SJSA1 (cell line): ENCODE measurements around the gene HAPLN2. TPM values are rescaled to one million over a fixed set of nuclear protein-coding genes. Genes with fewer than 3 reads are reported as not detected.
"Not testable (repeated sequence)": the region's sequence is repeated elsewhere in the genome, so short reads cannot be mapped to it uniquely, and the experiment has no call there.

Experiments used
- DNase-seq, 2 experiments: peaks; one replicate each; pipeline ENCODE4 v3.0.0-alpha.2; 2015 to 2020; ENCODE audit warnings: low spot score in 2 of 2, low read depth in 1 of 2
- H3K27ac ChIP-seq: fragments of 250-450 bp; sonication (Bioruptor Pico); 2 replicates; pipeline ENCODE4 v1.5.1; 2020; ENCODE audit warnings: mild to moderate bottlenecking, moderate library complexity
- H3K27me3 ChIP-seq: fragments of 250-450 bp; sonication (Bioruptor Pico); replicated peaks from 2 replicates; pipeline ENCODE4 v1.5.1; 2020; ENCODE audit warnings: mild to moderate bottlenecking, moderate library complexity
- H3K36me3 ChIP-seq: fragments of 250-450 bp; sonication (Bioruptor Pico); 2 replicates; pipeline ENCODE4 v1.5.1; 2020; ENCODE audit warnings: mild to moderate bottlenecking
- H3K4me1 ChIP-seq: fragments of 250-450 bp; sonication (Bioruptor Pico); replicated peaks from 2 replicates; pipeline ENCODE4 v1.6.1; 2021; ENCODE audit warnings: mild to moderate bottlenecking
- H3K4me3 ChIP-seq: fragments of 250-450 bp; sonication (Bioruptor Pico); 2 replicates; pipeline ENCODE4 v1.5.1; 2020; ENCODE audit warnings: mild to moderate bottlenecking
- H3K9me3 ChIP-seq: fragments of 250-450 bp; sonication (Bioruptor Pico); replicated peaks from 2 replicates; pipeline ENCODE4 v1.5.1; 2020; ENCODE audit warnings: mild to moderate bottlenecking
- total RNA-seq: library from RNA; depleted of rRNA; stranded (reverse); fragments of >200 nt; shearing (Covaris generic); gene quantifications from 2 replicates; pipeline ENCODE4 v1.2.3, GENCODE V29; 2014

Gene HAPLN2
- total RNA-seq, 1 experiment from 2014 or later, result not detected

DNA sequence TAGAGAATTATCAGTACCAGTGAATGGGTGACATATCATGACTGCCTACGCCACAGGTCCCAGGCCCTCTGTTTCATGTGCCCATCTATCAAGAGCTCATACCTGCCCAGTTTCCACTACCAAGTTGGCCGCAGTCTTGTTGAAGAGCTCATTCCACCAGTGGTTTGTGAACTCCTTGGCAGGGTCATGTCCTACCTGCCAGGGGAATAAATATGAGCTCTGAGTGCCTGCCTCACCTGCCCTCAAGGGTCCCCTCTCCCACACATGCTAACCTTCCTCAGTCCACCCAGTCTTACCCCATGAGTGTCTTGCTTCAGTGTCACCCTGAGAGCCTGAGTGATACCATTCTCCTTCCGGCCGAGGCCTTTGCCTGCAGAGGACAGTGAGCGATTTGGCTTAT lies 21.1 kb upstream of the HAPLN2 start:
- peaks cover 61% of the 10 kb centered on the region for H3K36me3 ChIP-seq
- H3K4me1 ChIP-seq, result peaks cover 6% of the 10 kb centered on the region
- DNase-seq, result no peak
- no peak overlapping the region for H3K4me3 ChIP-seq
- H3K9me3 ChIP-seq, result no peaks in the 10 kb centered on the region
- no peaks in the 10 kb centered on the region for H3K27me3 ChIP-seq
- no peak overlapping the region for H3K27ac ChIP-seq

DNA sequence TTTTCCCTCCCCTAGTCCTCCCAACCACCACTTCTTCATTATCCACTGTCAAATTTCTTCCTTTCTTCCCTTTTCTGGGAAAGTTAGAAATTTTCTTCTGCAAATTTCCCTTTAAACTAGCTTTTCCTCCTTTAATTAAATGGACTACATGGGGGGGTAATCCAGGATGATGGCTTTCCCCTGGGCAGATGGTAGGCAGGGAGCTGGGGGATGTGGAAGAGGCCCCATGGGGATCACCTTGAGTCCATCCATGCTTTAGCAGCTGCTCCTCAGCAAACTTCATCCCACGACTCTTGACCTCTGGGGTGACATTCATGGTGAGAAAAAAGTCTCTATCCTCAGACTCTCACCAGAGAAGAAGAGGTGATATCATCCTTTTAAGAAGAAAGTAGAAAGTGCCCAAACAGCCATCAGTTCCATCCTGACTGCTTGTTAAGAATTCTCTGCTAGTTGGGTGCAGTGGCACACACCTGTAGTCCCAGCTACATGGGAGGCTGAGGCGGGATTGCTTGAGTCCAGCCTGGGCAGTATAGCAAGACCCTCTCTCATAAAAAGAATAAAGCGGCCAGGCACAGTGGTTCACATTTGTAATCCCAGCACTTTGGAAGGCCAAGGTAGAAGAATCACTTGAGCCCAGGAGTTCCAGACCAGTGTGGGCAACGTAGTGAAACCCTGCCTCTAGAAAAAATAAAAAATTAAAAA lies 20.3 kb upstream of the HAPLN2 start:
- no peak for DNase-seq
- H3K27ac ChIP-seq, result no peak overlapping the region
- peaks cover 6% of the 10 kb centered on the region for H3K4me1 ChIP-seq
- no peaks in the 10 kb centered on the region for H3K27me3 ChIP-seq
- no peak overlapping the region for H3K4me3 ChIP-seq
- no peaks in the 10 kb centered on the region for H3K9me3 ChIP-seq
- peaks cover 54% of the 10 kb centered on the region for H3K36me3 ChIP-seq

DNA sequence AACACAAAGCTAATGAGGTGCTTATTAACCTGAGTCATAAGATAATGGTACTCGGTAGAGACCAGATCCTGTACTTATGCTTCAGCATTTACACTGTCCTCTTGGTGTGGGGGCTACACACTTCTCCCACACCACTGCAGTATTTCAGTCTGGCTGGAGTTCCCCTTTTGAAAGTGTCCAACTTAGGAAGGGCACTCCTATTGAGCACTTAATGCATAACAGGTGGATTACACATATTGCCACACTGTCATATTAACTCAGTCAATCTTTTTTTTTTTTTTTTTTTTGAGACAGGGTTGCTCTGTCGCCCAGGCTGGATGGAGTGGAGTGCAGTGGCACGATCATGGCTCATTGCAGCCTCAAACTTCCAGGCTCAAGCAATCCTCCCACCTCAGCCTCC lies 19.4 kb upstream of the HAPLN2 start:
- Histone ChIP-seq H3K27me3 (no peaks in the 10 kb centered on the region), H3K36me3 (peaks cover 44% of the 10 kb centered on the region), H3K27ac (no peak overlapping the region), H3K4me3 (no peak overlapping the region), H3K4me1 (peaks cover 6% of the 10 kb centered on the region), H3K9me3 (no peaks in the 10 kb centered on the region)
- DNase-seq, result no peak

DNA sequence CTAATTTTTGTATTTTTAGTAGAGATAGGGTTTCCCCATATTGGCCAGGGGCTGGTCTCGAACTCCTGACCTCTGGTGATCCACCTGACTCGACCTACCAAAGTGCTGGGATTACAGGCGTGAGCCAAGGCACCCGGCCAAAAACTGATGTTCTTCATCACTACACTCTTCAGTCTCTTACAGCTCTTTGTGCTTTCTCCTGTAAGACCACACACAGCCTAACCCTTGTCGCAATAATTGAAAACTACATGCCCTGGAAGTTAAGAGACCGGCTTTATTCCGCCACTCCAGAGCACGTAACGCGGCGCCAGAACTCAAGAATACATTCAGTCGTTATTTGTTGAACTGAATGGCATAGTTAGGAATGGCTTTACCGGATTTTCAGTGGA lies 18.5 kb upstream of the HAPLN2 start:
- peak overlapping the region; percentile 66 for H3K4me3 ChIP-seq
- H3K27me3 ChIP-seq, result no peaks in the 10 kb centered on the region
- peaks cover 6% of the 10 kb centered on the region for H3K4me1 ChIP-seq
- H3K9me3 ChIP-seq, result no peaks in the 10 kb centered on the region
- H3K36me3 ChIP-seq, result peaks cover 35% of the 10 kb centered on the region
- H3K27ac ChIP-seq, result peak overlapping the region; percentile 50
- no peak for DNase-seq

DNA sequence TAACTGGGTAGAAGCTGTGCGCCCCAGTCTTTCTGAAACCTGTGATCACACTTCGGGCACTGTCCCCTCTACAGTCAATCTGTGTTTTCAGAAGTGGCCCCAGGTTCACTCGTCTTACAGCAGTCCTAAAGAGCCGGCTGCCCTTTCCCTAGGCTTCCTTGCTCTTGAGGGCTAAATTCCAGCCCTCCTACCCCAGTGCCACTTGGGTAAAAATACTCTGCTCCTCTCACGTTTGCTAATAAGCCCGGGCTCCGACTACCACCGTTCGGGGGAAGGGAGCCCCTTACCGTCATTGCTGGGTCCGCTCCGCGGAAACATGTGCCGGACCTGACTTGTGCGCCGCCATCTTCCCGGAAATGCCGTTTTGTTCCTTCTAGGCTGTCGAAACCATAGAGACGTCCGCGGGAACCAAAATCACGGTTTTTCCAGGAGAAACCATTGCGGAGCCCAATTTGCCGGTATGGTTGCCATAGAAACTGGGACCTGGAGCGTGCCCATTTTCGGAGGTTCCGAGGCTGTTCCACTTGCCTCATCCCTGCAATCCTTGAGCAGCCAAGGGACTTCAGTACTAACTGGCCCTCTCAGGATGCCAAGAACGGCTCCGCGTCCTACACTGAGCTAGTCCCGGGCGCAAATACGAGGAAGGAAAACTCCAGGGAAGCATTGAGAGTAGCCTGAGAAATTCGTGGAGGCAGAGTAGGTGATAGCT lies 17.9 kb upstream of the HAPLN2 start, which contains the start of gene GPATCH4:
Gene GPATCH4, minus strand, starts transcription at position 358 of the 709 bp plus-strand sequence.
- H3K4me3 ChIP-seq, result peak within 1 kb of the TSS; percentile 66
- H3K27me3 ChIP-seq, result no peaks in the 10 kb centered on the region
- peaks cover 6% of the 10 kb centered on the region for H3K4me1 ChIP-seq
- H3K27ac ChIP-seq, result peak within 1 kb of the TSS; percentile 50
- DNase-seq, result peak; percentile 87
- H3K9me3 ChIP-seq, result no peaks in the 10 kb centered on the region
- peaks cover 30% of the 10 kb centered on the region for H3K36me3 ChIP-seq

DNA sequence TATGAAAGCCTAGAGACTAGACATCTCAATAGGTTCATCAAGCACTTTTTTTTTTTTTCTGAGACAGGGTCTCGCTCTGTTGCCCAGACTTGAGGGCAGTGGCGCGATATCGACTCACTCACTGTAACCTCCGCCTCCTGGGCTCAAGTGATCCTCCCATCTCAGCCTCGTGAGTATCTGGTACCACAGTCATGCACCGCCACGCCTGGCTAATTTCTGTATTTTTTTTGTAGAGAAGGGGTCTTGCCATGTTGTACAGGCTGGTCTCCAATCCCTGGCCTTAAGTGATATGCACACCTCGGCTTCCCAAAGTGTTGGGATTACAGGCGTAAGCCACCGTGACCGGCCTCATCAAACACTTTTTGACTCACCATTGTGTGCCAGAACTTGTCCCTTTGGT lies 17.3 kb upstream of the HAPLN2 start:
- Histone ChIP-seq H3K27me3 (no peaks in the 10 kb centered on the region), H3K27ac (peak overlapping the region; percentile 50; the same call in 1 of the 2 replicates)

DNA sequence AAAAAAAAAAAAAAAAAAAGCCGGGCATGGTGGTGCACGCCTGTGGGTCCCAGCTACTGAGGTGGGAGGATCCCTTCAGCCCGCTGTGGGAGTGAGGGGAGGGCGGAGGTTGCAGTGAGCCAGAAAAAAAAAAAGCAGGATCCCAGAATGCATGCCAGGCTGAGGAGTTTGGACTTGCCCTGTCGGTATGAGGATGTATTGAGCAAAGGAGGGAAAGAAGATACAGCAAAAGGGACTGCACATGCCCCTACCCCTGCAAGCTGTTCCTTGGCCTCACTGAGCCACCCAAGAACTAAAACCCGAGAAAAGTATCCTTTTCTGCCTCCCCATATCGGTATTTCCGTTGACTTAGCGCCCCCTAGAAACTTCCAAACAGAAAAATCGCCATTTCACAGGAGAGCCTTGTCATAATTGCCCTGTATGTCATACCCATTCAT lies 16.6 kb upstream of the HAPLN2 start:
- Histone ChIP-seq H3K36me3 (peaks cover 17% of the 10 kb centered on the region), H3K4me3 (no peak overlapping the region), H3K27ac (no peak overlapping the region), H3K4me1 (peaks cover 6% of the 10 kb centered on the region), H3K9me3 (no peaks in the 10 kb centered on the region), H3K27me3 (no peaks in the 10 kb centered on the region)
- DNase-seq, result no peak

More for the DNA sequence above, 17.3 kb upstream of the HAPLN2 start:
- no peak for DNase-seq
- H3K9me3 ChIP-seq, result no peaks in the 10 kb centered on the region
- H3K36me3 ChIP-seq, result peaks cover 23% of the 10 kb centered on the region
- H3K4me1 ChIP-seq, result peaks cover 6% of the 10 kb centered on the region
- H3K4me3 ChIP-seq, result peak overlapping the region; percentile 66

DNA sequence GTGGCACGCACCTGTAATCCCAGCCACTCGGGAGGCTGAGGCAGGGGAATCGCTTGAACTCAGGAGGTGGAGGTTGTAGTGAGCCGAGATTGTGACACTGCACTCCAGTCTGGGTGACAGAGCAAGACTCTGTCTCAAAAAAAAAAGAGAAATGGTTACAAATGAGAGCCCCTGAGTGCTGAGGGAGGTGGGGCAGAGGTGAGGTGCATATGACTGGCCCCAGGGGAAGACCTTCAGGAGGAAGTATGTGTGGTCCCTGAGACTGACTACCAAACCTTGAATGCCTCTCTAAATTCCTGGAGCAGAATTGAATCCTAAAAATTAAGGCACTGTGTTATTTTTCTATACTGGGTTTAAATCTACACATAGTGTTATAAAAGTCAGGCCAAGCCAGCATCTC lies 11.9 kb upstream of the HAPLN2 start:
- H3K27ac ChIP-seq, H3K36me3 ChIP-seq, DNase-seq, H3K4me3 ChIP-seq, H3K9me3 ChIP-seq, H3K4me1 ChIP-seq: not testable (repeated sequence)
- H3K27me3 ChIP-seq, result peaks cover 19% of the 10 kb centered on the region

DNA sequence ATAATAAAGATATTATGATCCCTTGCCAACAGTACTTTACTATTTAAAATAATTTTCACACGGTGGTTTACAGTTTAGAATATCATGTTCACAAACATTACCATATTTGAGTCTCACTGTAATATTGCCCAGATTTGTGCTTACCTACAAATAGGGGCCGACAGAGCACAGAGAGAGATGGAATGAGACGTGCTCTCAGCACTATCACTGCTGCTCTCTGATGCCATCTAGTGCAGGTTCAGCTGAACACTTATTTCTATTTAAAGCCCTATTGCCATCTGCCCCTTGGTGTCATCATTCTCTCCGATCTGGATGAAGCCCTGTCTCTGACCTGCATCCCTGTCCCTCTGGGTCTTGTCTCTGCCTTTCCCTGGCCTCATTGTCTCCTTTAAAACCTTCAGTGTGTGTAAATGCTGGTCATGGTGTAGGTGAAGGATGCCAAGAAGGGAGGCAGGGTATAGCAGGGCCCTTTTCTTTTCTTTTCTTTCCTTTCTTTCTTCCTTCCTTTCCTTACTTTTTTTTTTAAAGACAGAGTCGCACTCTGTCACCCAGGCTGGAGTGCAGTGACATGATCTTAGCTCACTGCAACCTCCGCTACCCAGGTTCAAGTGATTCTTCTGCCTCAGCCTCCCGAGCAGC lies 11.1 kb upstream of the HAPLN2 start:
- no peak for DNase-seq
- Histone ChIP-seq H3K27me3 (peaks cover 27% of the 10 kb centered on the region), H3K4me3 (no peak overlapping the region), H3K36me3 (no peaks in the 10 kb centered on the region), H3K9me3 (no peaks in the 10 kb centered on the region), H3K27ac (no peak overlapping the region), H3K4me1 (no peaks in the 10 kb centered on the region)

DNA sequence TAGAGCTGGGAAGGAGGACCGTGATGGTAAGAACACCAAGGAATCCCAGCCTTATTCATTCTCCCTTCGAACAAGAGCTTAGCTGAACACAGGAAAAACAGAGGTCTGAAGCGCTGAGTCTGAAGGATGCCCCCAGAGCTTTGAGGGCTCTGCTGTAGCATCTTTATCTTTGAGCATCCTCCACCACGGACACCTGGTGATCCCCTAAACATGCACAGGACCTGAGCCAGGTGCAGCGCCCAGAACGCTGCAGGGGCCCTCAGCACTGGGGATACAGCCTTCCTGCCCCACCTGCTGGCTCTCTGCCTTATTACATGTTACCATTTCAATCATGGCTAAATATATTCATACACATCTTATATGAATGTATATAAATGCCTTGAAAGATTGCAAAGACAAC lies 10.2 kb upstream of the HAPLN2 start:
- Histone ChIP-seq H3K27me3 (peaks cover 34% of the 10 kb centered on the region), H3K4me3 (no peak overlapping the region), H3K4me1 (no peaks in the 10 kb centered on the region), H3K36me3 (no peaks in the 10 kb centered on the region), H3K27ac (no peak overlapping the region), H3K9me3 (no peaks in the 10 kb centered on the region)
- DNase-seq, result no peak

DNA sequence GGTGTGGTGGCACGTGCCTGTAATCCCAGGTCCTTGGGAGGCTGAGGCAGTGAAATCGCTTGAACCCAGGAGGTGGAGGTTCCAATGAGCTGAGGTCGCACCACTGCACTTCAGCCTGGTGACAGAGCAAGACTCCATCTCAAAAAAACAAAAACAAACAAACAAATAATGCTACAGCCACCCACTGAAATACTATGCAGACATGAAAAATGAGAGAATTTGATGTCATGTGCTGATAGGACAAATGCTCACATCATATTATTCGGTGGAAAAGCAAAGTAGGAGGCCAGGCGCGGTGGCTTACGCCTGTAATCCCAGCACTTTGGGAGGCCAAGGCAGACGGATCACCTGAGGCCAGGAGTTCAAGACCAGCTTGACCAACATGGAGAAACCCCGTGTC lies 9.1 kb upstream of the HAPLN2 start:
- H3K27me3 ChIP-seq, result peaks cover 45% of the 10 kb centered on the region
- not testable (repeated sequence) for H3K4me3 ChIP-seq, H3K36me3 ChIP-seq, H3K4me1 ChIP-seq, H3K27ac ChIP-seq, DNase-seq, H3K9me3 ChIP-seq

DNA sequence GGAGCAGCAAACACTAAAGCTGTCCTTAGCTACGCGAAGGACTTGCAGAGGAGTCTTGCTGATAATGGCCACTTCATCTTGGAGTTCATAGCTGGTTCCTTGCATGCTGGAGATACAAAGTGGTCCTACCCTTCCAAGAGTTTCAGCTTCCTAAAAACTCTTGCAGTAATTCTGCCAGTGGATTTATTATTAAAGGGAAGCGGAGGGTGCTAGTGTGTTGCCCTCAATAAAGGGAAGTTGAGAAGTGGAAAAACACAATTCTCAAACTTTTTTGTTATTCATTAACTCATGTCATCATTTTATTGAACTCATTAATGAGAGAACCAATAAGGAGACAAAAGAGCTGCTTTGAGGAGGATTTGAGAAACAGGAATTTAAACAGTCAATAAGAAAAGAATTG lies 6.5 kb upstream of the HAPLN2 start:
- H3K9me3 ChIP-seq, result no peaks in the 10 kb centered on the region
- H3K27ac ChIP-seq, result no peak overlapping the region
- no peaks in the 10 kb centered on the region for H3K36me3 ChIP-seq
- peaks cover 6% of the 10 kb centered on the region; the same call in 1 of the 2 replicates for H3K4me1 ChIP-seq
- no peak for DNase-seq
- H3K27me3 ChIP-seq, result peaks cover 58% of the 10 kb centered on the region
- no peak overlapping the region for H3K4me3 ChIP-seq

DNA sequence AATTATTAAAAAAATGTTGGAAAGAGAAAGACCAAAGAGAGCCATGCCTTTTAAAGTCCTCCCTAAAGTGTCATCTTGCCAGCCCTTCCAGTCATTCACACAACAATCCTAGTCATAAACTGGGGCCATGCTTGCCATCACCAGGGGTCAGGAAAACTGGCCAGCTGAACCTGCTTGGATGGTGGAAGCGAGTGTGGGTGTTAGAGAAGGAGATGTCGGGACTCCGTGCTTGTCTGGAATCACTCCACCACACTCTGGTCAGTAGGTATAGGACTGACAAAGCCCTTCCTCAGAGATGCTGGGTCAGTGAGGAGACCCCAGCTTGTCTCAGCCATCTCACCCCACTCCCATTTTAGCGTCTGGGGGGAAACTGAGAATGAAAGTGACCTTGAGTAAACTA lies 3.3 kb upstream of the HAPLN2 start:
- no peak for DNase-seq
- no peak overlapping the region for H3K4me3 ChIP-seq

DNA sequence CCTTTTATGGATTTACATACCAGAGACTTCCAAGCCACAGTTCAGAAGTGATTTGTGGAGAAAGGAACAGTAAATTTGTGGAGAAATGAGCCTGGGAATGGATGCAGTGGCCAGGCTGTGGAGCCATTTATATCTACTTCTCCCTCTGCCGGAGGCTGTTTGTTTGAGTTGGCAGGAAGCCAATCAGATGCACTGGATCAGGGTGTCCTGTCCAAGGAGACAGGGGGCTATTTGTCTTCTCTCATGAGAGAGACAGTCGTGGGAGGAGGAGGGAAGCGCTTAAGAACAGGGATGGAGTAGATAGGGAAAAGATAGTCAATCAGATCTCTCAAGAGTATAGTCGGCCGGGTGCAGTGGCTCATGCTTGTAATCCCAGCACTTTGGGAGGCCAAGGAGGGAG lies 2.8 kb upstream of the HAPLN2 start:
- H3K27ac ChIP-seq, result no peak overlapping the region
- peaks cover 6% of the 10 kb centered on the region; the same call in 1 of the 2 replicates for H3K4me1 ChIP-seq
- H3K4me3 ChIP-seq, result no peak overlapping the region
- peaks cover 68% of the 10 kb centered on the region for H3K27me3 ChIP-seq
- no peaks in the 10 kb centered on the region for H3K9me3 ChIP-seq
- DNase-seq, result peak in 1 of 2 experiments; percentile 37
- H3K36me3 ChIP-seq, result no peaks in the 10 kb centered on the region

More for the DNA sequence above, 3.3 kb upstream of the HAPLN2 start:
- Histone ChIP-seq H3K27ac (no peak overlapping the region), H3K27me3 (peaks cover 73% of the 10 kb centered on the region), H3K4me1 (peaks cover 6% of the 10 kb centered on the region; the same call in 1 of the 2 replicates), H3K9me3 (no peaks in the 10 kb centered on the region), H3K36me3 (no peaks in the 10 kb centered on the region)
